GM10266 (cell line): ENCODE results near the gene ERCC6.

ENCODE experiments used
- DNase-seq: peaks from one replicate; pipeline ENCODE4 v3.0.0; 2012; ENCODE audit errors: extremely low spot score
- TF ChIP-seq, protein P1 (sequence below): IDR thresholded peaks from 2 replicates; pipeline ENCODE4 v1.5.1; 2012; ENCODE audit warnings: mild to moderate bottlenecking, low read depth; ENCODE audit not compliant: control insufficient read depth, insufficient read depth; ENCODE audit errors: missing control alignments

ERCC6 gene

DNA sequence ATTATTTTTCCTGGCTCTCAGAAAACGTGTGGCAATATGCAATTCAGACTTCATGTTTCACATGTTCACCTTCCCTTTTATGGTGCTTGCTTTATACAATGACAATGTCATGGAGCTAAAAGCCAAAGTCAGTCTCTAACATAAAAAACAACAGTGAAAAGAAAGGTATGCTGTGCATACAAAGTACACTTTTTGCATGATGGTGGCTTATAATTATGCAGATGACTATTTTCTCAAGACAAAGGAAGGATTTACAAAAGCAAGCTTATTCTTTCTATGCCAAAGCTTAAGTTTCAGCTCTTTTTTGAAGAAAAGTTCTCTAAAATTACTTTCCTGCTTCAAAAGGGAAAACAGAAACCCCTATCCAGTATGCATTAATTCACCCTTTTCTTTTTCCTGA is 15.6 kb downstream of the ERCC6 start:
- TF ChIP-seq, protein P1, sequence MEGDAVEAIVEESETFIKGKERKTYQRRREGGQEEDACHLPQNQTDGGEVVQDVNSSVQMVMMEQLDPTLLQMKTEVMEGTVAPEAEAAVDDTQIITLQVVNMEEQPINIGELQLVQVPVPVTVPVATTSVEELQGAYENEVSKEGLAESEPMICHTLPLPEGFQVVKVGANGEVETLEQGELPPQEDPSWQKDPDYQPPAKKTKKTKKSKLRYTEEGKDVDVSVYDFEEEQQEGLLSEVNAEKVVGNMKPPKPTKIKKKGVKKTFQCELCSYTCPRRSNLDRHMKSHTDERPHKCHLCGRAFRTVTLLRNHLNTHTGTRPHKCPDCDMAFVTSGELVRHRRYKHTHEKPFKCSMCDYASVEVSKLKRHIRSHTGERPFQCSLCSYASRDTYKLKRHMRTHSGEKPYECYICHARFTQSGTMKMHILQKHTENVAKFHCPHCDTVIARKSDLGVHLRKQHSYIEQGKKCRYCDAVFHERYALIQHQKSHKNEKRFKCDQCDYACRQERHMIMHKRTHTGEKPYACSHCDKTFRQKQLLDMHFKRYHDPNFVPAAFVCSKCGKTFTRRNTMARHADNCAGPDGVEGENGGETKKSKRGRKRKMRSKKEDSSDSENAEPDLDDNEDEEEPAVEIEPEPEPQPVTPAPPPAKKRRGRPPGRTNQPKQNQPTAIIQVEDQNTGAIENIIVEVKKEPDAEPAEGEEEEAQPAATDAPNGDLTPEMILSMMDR: no peak

DNA sequence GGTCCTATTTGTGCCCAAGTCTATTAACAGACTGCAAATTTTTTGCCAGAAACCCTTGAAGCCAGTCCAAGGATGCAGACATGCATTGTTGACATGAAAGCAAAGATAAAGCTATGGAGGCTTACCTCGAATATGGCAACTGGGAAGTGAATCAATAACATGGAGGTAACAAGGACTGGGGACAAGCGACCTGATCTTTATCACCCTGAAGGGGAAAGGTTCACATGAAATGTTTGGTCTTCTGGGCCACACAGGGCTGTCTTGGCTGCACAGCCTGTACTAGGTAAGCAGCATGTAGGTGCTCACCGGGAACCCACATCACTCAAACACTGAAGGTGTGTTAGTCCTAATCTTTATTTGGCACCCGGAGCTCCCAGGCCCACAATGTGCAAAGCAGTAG is 17.9 kb downstream of the ERCC6 start:
- no peak for DNase-seq
- TF ChIP-seq, protein P1: no peak

More for the DNA sequence above, 15.6 kb downstream of the ERCC6 start:
- no peak for DNase-seq

DNA sequence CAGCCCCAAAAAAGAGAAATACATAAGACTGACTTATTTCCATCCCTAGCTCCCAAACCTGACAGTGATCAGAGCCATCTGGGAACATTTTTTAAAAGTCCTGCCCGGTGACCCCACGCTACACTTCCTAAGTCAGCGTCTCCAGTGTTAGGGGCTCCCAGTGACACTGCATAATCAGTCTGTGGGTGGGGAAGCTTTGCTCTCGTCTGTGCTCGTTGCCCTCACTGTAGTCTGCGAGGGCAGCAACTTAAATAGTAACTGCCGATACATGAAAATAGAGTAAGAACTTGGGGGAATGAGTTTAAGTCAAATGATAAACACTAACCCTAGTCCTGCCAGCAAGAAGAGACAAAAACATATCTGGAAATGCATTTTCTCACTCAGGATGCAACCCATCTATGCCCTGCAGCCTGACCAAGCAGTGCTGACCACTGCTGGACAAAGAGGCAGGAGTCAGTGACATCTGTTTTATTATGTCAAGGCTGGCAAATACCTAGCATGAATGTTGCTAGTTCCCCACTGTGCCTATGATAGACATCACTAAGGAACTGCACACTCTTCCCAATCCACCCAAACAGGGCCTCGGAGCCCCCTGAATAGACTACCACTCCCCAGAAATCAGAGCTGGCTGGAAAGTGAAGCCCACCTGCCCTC is 18.7 kb downstream of the ERCC6 start:
- TF ChIP-seq, protein P1: no peak
- DNase-seq: no peak

DNA sequence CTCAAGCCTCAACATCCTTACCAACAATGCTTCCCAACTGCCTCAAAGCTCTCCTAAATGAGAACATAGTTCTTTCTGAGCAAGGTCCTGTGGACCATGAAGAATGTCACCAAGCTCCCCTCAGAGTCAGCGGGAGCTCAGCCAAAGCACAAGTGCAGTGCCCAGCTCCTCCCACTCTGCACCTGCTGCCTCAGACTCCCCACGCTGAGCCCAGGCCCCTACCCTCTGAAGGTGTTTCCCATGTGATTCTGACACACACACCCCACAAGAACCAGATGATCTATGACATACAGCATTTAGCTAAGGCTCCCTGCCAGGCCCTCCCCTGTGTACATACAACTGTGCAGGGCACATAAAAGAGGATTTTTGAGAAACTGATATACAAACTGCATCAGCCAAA is 19.2 kb downstream of the ERCC6 start:
- no peak for DNase-seq
- TF ChIP-seq, protein P1: no peak

DNA sequence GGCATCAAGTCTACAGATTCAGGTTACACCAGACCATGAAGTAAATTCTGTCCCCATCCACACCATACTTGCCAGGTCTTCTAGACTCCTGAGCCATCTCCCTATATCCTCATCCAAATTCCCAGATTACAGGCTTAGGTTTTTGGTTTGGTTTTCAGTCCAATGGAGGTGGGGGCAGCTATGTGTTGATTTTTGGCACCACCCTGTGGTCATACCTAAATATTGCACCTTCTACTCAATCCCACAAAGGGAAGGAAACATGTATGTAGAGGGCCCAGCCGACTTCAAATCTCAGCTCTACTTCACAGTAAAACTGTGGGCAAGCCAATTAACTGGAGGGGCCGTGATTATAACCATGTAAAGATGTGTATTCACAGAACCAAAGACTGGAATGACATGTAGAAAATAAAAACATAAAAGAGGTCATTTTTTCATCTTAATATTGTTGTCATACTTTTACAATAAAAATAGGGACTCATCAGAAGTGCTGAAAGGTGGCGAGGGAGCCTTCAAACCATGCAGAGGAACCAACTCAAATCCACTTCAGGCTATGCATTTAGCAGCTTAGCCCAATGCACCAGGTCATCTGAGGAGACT is 19.8 kb downstream of the ERCC6 start:
- TF ChIP-seq, protein P1: peak; percentile 63
- DNase-seq: peak; percentile 45

DNA sequence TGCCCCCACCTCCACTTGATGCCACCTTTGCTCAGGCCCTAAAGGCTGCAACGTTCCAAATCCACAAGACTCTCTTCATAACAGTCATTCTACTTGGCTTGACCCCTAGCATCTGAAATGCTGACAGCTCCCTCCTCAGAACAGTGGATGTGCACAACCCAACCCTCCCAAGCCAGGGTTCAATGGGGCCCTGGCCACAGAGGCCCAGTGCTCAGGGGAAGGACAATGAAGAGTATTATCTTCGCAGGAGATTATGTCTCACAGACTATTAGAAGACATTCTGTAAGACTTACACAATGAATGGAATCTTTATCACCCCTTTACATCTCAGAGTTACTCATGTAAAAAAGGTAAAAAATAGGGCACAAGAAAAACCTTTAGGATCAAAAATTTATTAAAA is 20.4 kb downstream of the ERCC6 start:
- TF ChIP-seq, protein P1: no peak
- DNase-seq: no peak

DNA sequence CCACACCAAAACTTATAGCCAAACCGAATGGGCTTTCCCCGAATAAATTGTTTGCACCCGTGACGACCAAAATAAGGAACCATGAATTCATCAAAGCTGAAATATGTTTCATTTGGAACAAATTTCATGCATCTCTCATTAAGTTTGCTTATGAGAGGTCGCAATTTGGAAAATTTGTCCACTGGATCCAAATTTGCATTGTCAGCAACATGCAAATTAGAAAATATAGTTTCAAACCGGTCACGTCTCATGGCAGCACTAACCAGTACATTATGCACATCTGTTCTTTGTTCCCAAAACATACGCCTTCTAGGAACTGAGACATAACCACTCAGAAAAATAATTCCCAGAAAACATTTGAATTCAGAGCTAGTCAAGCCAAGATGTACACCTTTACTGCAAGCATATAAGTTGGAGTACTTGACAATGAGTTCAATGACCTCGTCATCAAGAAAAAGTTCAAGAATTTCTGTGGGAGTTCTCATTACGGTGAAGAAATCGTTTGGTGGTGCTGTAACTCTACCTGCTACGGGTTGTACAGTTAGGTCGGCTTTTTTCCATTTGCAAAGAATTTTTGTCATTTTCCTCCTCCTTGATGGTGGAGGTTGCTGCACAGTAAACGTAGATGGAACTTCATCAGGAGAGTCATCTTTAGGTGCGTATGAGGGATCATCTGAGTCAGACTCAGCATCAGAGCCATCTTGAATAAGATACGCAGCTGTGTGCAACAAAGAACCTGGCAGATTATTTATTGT is 22.5 kb downstream of the ERCC6 start:
- no peak for DNase-seq
- TF ChIP-seq, protein P1: no peak
